Natural killer cell treated with Interleukin-12 subunit alpha and Interleukin-12 subunit beta and Interleukin-15 and Interleukin-18, amount 100 ng/mL, for 72 hours (primary cell): ENCODE data around the gene UBE2F. TPM values are rescaled to one million over a fixed set of nuclear protein-coding genes. Genes with fewer than 3 reads are reported as not detected.
A peak's percentile ranks its signal among the peaks of the same experiment; 100 is the strongest.

Experiments
- ATAC-seq, 2 donors: fragments of 150-1000 bp; cut with Tn5 transposase in 1 of 2; sonication (Bioruptor Pico), chemical (Tn5 transposase) in 1 of 2; 2 replicates each; pipeline ENCODE4 v1.10.0; 2021
- DNase-seq: peaks from one replicate; pipeline ENCODE4 v3.0.0; 2022; ENCODE audit warnings: low spot score
- H3K27ac Mint-ChIP-seq, 2 donors: 1 replicate in 1 of 2; 2 replicates in 1 of 2; pipeline ENCODE4 v1.8.0; 2022; ENCODE audit warnings: mixed read lengths in 2 of 2, mild to moderate bottlenecking in 1 of 2, moderate library complexity in 1 of 2
- H3K27me3 Mint-ChIP-seq, 2 donors: 1 replicate in 1 of 2; 2 replicates in 1 of 2; pipeline ENCODE4 v1.8.0; 2022; ENCODE audit warnings: mixed read lengths in 2 of 2
- H3K36me3 Mint-ChIP-seq: one replicate; pipeline ENCODE4 v1.8.0; 2022; ENCODE audit warnings: mixed read lengths
- H3K4me1 Mint-ChIP-seq, 2 donors: 1 replicate in 1 of 2; 2 replicates in 1 of 2; pipeline ENCODE4 v1.8.0; 2022; ENCODE audit warnings: low read depth in 2 of 2, mixed read lengths in 2 of 2, mild to moderate bottlenecking in 1 of 2
- H3K4me3 Mint-ChIP-seq: one replicate; pipeline ENCODE4 v1.8.0; 2022; ENCODE audit warnings: mixed read lengths
- H3K9me3 Mint-ChIP-seq: 2 replicates; pipeline ENCODE4 v1.8.0; 2022; ENCODE audit warnings: mixed read lengths
- total RNA-seq, 2 donors: library from RNA; stranded (reverse); gene quantifications; one replicate each; pipeline ENCODE4 v1.2.3, GENCODE V29; 2022

UBE2F gene
- total RNA-seq, 2 donors from 2014 or later = 51.3 to 78.0 TPM

- no peak overlapping the region for H3K4me3 Mint-ChIP-seq
- ATAC-seq (no peak), DNase-seq (no peak)
- H3K4me1 Mint-ChIP-seq = peaks cover 3 to 8% of the 10 kb centered on the region in 2 donors
- H3K36me3 Mint-ChIP-seq = peaks cover 22% of the 10 kb centered on the region
- no peaks in the 10 kb centered on the region for H3K9me3 Mint-ChIP-seq
- H3K27me3 Mint-ChIP-seq = no peaks in the 10 kb centered on the region
- no peak overlapping the region for H3K27ac Mint-ChIP-seq
These were observed 113.1 kb downstream of the UBE2F start for GRCh38 chr2:238079874-238080327.

GRCh38 chr2:238080518-238080917 lies 113.7 kb downstream of the UBE2F start:
- H3K4me1 Mint-ChIP-seq = peaks cover 0 to 3% of the 10 kb centered on the region in 2 donors
- no peak for DNase-seq
- no peak for ATAC-seq
- no peak overlapping the region for H3K27ac Mint-ChIP-seq
- no peak overlapping the region for H3K4me3 Mint-ChIP-seq
- no peaks in the 10 kb centered on the region for H3K9me3 Mint-ChIP-seq
- peaks cover 25% of the 10 kb centered on the region for H3K36me3 Mint-ChIP-seq
- no peaks in the 10 kb centered on the region for H3K27me3 Mint-ChIP-seq

- Mint-ChIP-seq H3K27me3 (no peaks in the 10 kb centered on the region), H3K4me1 (peaks cover 0 to 5% of the 10 kb centered on the region in 2 donors), H3K27ac (no peak overlapping the region), H3K9me3 (no peaks in the 10 kb centered on the region), H3K4me3 (no peak overlapping the region), H3K36me3 (peaks cover 30% of the 10 kb centered on the region)
- ATAC-seq = no peak
- DNase-seq = no peak
These were observed 114.3 kb downstream of the UBE2F start for GRCh38 chr2:238081150-238081549.

GRCh38 chr2:238081561-238081960 lies 114.7 kb downstream of the UBE2F start:
- H3K4me3 Mint-ChIP-seq = no peak overlapping the region
- no peaks in the 10 kb centered on the region for H3K9me3 Mint-ChIP-seq
- H3K4me1 Mint-ChIP-seq = peaks cover 0 to 5% of the 10 kb centered on the region in 2 donors
- H3K27ac Mint-ChIP-seq = no peak overlapping the region
- DNase-seq (no peak), ATAC-seq (no peak)
- H3K27me3 Mint-ChIP-seq = no peaks in the 10 kb centered on the region
- H3K36me3 Mint-ChIP-seq = peaks cover 29% of the 10 kb centered on the region

- Mint-ChIP-seq H3K9me3 (no peaks in the 10 kb centered on the region), H3K27me3 (no peaks in the 10 kb centered on the region), H3K27ac (no peak overlapping the region), H3K4me3 (no peak overlapping the region), H3K4me1 (peaks cover 3 to 9% of the 10 kb centered on the region in 2 donors), H3K36me3 (peaks cover 23% of the 10 kb centered on the region)
- ATAC-seq (no peak), DNase-seq (no peak)
These were observed 115.3 kb downstream of the UBE2F start for GRCh38 chr2:238082151-238082550.

GRCh38 chr2:238082827-238083226 lies 116.0 kb downstream of the UBE2F start:
- DNase-seq = no peak
- ATAC-seq = no peak
- H3K27ac Mint-ChIP-seq = no peak overlapping the region
- H3K27me3 Mint-ChIP-seq = no peaks in the 10 kb centered on the region
- H3K9me3 Mint-ChIP-seq = no peaks in the 10 kb centered on the region
- peaks cover 7 to 10% of the 10 kb centered on the region in 2 donors for H3K4me1 Mint-ChIP-seq
- H3K36me3 Mint-ChIP-seq = peaks cover 23% of the 10 kb centered on the region
- H3K4me3 Mint-ChIP-seq = no peak overlapping the region

- H3K36me3 Mint-ChIP-seq = peaks cover 23% of the 10 kb centered on the region
- DNase-seq = no peak
- no peak overlapping the region for H3K27ac Mint-ChIP-seq
- ATAC-seq = no peak
- no peak overlapping the region for H3K4me3 Mint-ChIP-seq
- H3K4me1 Mint-ChIP-seq = peaks cover 7 to 10% of the 10 kb centered on the region in 2 donors
- no peaks in the 10 kb centered on the region for H3K27me3 Mint-ChIP-seq
- H3K9me3 Mint-ChIP-seq = no peaks in the 10 kb centered on the region
These were observed 117.1 kb downstream of the UBE2F start for GRCh38 chr2:238083919-238084318.

- no peaks in the 10 kb centered on the region for H3K9me3 Mint-ChIP-seq
- H3K4me3 Mint-ChIP-seq = no peak overlapping the region
- ATAC-seq (no peak), DNase-seq (no peak)
- H3K4me1 Mint-ChIP-seq = peaks cover 7 to 10% of the 10 kb centered on the region in 2 donors
- H3K36me3 Mint-ChIP-seq = peaks cover 21% of the 10 kb centered on the region
- no peaks in the 10 kb centered on the region for H3K27me3 Mint-ChIP-seq
- H3K27ac Mint-ChIP-seq = peak overlapping the region in 1 of 2 donors; percentile 37
These were observed 117.9 kb downstream of the UBE2F start for GRCh38 chr2:238084761-238085160.

- ATAC-seq = no peak
- peaks cover 7 to 10% of the 10 kb centered on the region in 2 donors for H3K4me1 Mint-ChIP-seq
- DNase-seq = no peak
- peaks cover 17% of the 10 kb centered on the region for H3K36me3 Mint-ChIP-seq
- no peaks in the 10 kb centered on the region for H3K27me3 Mint-ChIP-seq
- H3K9me3 Mint-ChIP-seq = no peaks in the 10 kb centered on the region
- H3K27ac Mint-ChIP-seq = peak overlapping the region in 1 of 2 donors; percentile 37
- no peak overlapping the region for H3K4me3 Mint-ChIP-seq
These were observed 119.1 kb downstream of the UBE2F start for GRCh38 chr2:238085899-238086298.

- Mint-ChIP-seq H3K27ac (no peak overlapping the region), H3K4me3 (no peak overlapping the region), H3K27me3 (no peaks in the 10 kb centered on the region), H3K4me1 (peaks cover 7 to 10% of the 10 kb centered on the region in 2 donors), H3K9me3 (no peaks in the 10 kb centered on the region), H3K36me3 (peaks cover 17% of the 10 kb centered on the region)
- ATAC-seq = no peak
- DNase-seq = no peak
These were observed 120.4 kb downstream of the UBE2F start for GRCh38 chr2:238087211-238087610.

GRCh38 chr2:238090887-238091286 lies 124.1 kb downstream of the UBE2F start:
- no peak for DNase-seq
- ATAC-seq = no peak
- H3K4me3 Mint-ChIP-seq = no peak overlapping the region
- H3K27ac Mint-ChIP-seq = no peak overlapping the region
- peaks cover 7 to 11% of the 10 kb centered on the region in 2 donors for H3K4me1 Mint-ChIP-seq
- no peaks in the 10 kb centered on the region for H3K9me3 Mint-ChIP-seq
- H3K27me3 Mint-ChIP-seq = no peaks in the 10 kb centered on the region
- H3K36me3 Mint-ChIP-seq = peaks cover 1% of the 10 kb centered on the region

- H3K27ac Mint-ChIP-seq = no peak overlapping the region
- H3K4me1 Mint-ChIP-seq = peaks cover 7 to 11% of the 10 kb centered on the region in 2 donors
- DNase-seq (no peak), ATAC-seq (peak in 1 of 2 donors; percentile 28)
- H3K27me3 Mint-ChIP-seq = no peaks in the 10 kb centered on the region
- H3K9me3 Mint-ChIP-seq = no peaks in the 10 kb centered on the region
- no peak overlapping the region for H3K4me3 Mint-ChIP-seq
- no peaks in the 10 kb centered on the region for H3K36me3 Mint-ChIP-seq
These were observed 124.7 kb downstream of the UBE2F start for GRCh38 chr2:238091436-238092060.
